Neural progenitor cell (in vitro differentiated cells): ENCODE results near the gene TMX4. TPM values are rescaled to one million over a fixed set of nuclear protein-coding genes. Genes with fewer than 3 reads are reported as not detected.
A peak's percentile ranks its signal among the peaks of the same experiment; 100 is the strongest.

Experiments
- DNase-seq: peaks from one replicate; pipeline ENCODE4 v3.0.0-alpha.2; 2016; ENCODE audit warnings: low spot score
- H2AFZ ChIP-seq: fragments of 200-600 bp; sonication (generic); replicated peaks from 2 replicates; pipeline ENCODE4 v1.6.1; 2016; ENCODE audit warnings: antibody characterized with exemption
- H3F3A ChIP-seq: fragments of 200-600 bp; sonication (generic); 2 replicates; pipeline ENCODE4 v1.6.1; 2016; ENCODE audit warnings: antibody characterized with exemption, low read depth
- H3K27ac ChIP-seq: fragments of 200-600 bp; sonication (generic); 2 replicates; pipeline ENCODE4 v1.5.1; 2016; ENCODE audit warnings: mild to moderate bottlenecking
- H3K27me3 ChIP-seq: fragments of 200-600 bp; sonication (generic); 2 replicates; pipeline ENCODE4 v1.6.1; 2016; ENCODE audit warnings: mild to moderate bottlenecking, moderate library complexity
- H3K36me3 ChIP-seq: fragments of 200-600 bp; sonication (generic); 2 replicates; pipeline ENCODE4 v1.5.1; 2016
- H3K4me1 ChIP-seq: fragments of 200-600 bp; sonication (generic); 2 replicates; pipeline ENCODE4 v1.6.1; 2016; ENCODE audit warnings: mixed run types
- H3K4me2 ChIP-seq: fragments of 200-600 bp; sonication (generic); 2 replicates; pipeline ENCODE4 v1.6.1; 2016
- H3K4me3 ChIP-seq: fragments of 200-600 bp; sonication (generic); 2 replicates; pipeline ENCODE4 v1.5.1; 2016
- H3K79me2 ChIP-seq: fragments of 200-600 bp; sonication (generic); 2 replicates; pipeline ENCODE4 v1.6.1; 2016; ENCODE audit warnings: low read depth
- H3K9ac ChIP-seq: fragments of 200-600 bp; sonication (generic); 2 replicates; pipeline ENCODE4 v1.6.1; 2016
- H3K9me3 ChIP-seq: fragments of 200-600 bp; sonication (generic); 2 replicates; pipeline ENCODE4 v1.5.1; 2016; ENCODE audit warnings: low read depth
- H4K20me1 ChIP-seq: fragments of 200-600 bp; sonication (generic); 2 replicates; pipeline ENCODE4 v1.6.1; 2016; ENCODE audit warnings: low read depth
- H3K27ac Mint-ChIP-seq: 3 replicates; pipeline ENCODE4 v1.8.0; 2021; ENCODE audit warnings: mixed read lengths
- H3K27me3 Mint-ChIP-seq: 2 replicates; pipeline ENCODE4 v1.8.0; 2022; ENCODE audit warnings: low read depth, mild to moderate bottlenecking, inconsistent platforms, moderate library complexity, mixed read lengths; ENCODE audit not compliant: insufficient read depth
- H3K36me3 Mint-ChIP-seq: 3 replicates; pipeline ENCODE4 v1.8.0; 2021; ENCODE audit warnings: mixed read lengths
- H3K4me1 Mint-ChIP-seq: 3 replicates; pipeline ENCODE4 v1.8.0; 2021; ENCODE audit warnings: mixed read lengths
- H3K4me3 Mint-ChIP-seq: 3 replicates; pipeline ENCODE4 v1.8.0; 2021; ENCODE audit warnings: mild to moderate bottlenecking, moderate library complexity, mixed read lengths
- H3K9me3 Mint-ChIP-seq: 3 replicates; pipeline ENCODE4 v1.8.0; 2020; ENCODE audit warnings: mixed read lengths
- CTCF ChIP-seq: fragments of 200-600 bp; sonication (generic); IDR thresholded peaks from 2 replicates; pipeline ENCODE4 v1.5.1; 2017; ENCODE audit warnings: antibody characterized with exemption, mild to moderate bottlenecking
- EZH2 ChIP-seq: fragments of 200-600 bp; sonication (generic); IDR thresholded peaks from 2 replicates; pipeline ENCODE4 v1.6.1; 2017; ENCODE audit warnings: antibody characterized with exemption, mild to moderate bottlenecking, moderate library complexity
- EZH2phosphoT487 ChIP-seq: fragments of 200-600 bp; sonication (generic); IDR thresholded peaks from 2 replicates; pipeline ENCODE4 v1.6.1; 2017; ENCODE audit warnings: antibody characterized with exemption
- total RNA-seq: library from RNA; depleted of rRNA; stranded (reverse); fragments of >200 nt; gene quantifications from 2 replicates; pipeline ENCODE4 v1.2.3, GENCODE V29; 2015; ENCODE audit warnings: low replicate concordance

The TMX4 gene
- total RNA-seq = 9.3 and 10.4 TPM in 2 replicates

- Mint-ChIP-seq H3K9me3 (no peaks in the 10 kb centered on the region), H3K36me3 (no peaks in the 10 kb centered on the region), H3K27me3 (peaks cover 3% of the 10 kb centered on the region), H3K27ac (peak within 1 kb of the TSS; percentile 98), H3K4me1 (peaks cover 10% of the 10 kb centered on the region), H3K4me3 (peak within 1 kb of the TSS; percentile 89)
- H3K9me3 ChIP-seq = no peaks in the 10 kb centered on the region
- H3K79me2 ChIP-seq = no peaks in the 10 kb centered on the region
- H3K4me3 ChIP-seq = peak within 1 kb of the TSS; percentile 61
- no peaks in the 10 kb centered on the region for H4K20me1 ChIP-seq
- H3K4me2 ChIP-seq = peak within 1 kb of the TSS; percentile 73
- H3F3A ChIP-seq = no peaks in the 10 kb centered on the region
- H3K27ac ChIP-seq = peak within 1 kb of the TSS; percentile 56
- peak within 1 kb of the TSS; percentile 60 for H2AFZ ChIP-seq
- H3K9ac ChIP-seq = peak within 1 kb of the TSS; percentile 33
- no peak for TF ChIP-seq EZH2
- peak; percentile 46 for TF ChIP-seq CTCF
- H3K4me1 ChIP-seq = peaks cover 11% of the 10 kb centered on the region
- H3K36me3 ChIP-seq = no peaks in the 10 kb centered on the region
- H3K27me3 ChIP-seq = no peaks in the 10 kb centered on the region
- DNase-seq = peak; percentile 98
Measured at GRCh38 chr20:8019246-8019997, at the start of gene TMX4. Gene TMX4 (minus strand): TSS chr20:8019761. CDS start chr20:8019613, 148 bp downstream.

GRCh38 chr20:8067082-8067481 is 47.5 kb upstream of the TMX4 start:
- Histone ChIP-seq H4K20me1 (no peaks in the 10 kb centered on the region), H2AFZ (no peak overlapping the region), H3K4me1 (no peaks in the 10 kb centered on the region), H3F3A (no peaks in the 10 kb centered on the region), H3K36me3 (no peaks in the 10 kb centered on the region), H3K4me2 (no peak overlapping the region), H3K27ac (no peak overlapping the region), H3K9ac (no peak overlapping the region), H3K4me3 (no peak overlapping the region), H3K79me2 (no peaks in the 10 kb centered on the region), H3K9me3 (no peaks in the 10 kb centered on the region), H3K27me3 (no peaks in the 10 kb centered on the region)
- Mint-ChIP-seq H3K4me1 (no peaks in the 10 kb centered on the region), H3K9me3 (no peaks in the 10 kb centered on the region), H3K27ac (no peak overlapping the region), H3K4me3 (no peak overlapping the region), H3K27me3 (no peaks in the 10 kb centered on the region), H3K36me3 (no peaks in the 10 kb centered on the region)
- DNase-seq = no peak
- TF ChIP-seq EZH2 = no peak
- TF ChIP-seq CTCF = no peak
- TF ChIP-seq EZH2phosphoT487 = no peak

- H2AFZ ChIP-seq = no peak overlapping the region
- no peaks in the 10 kb centered on the region for H3K27me3 ChIP-seq
- Mint-ChIP-seq H3K36me3 (no peaks in the 10 kb centered on the region), H3K27ac (no peak overlapping the region), H3K4me3 (no peak overlapping the region), H3K9me3 (no peaks in the 10 kb centered on the region), H3K4me1 (no peaks in the 10 kb centered on the region), H3K27me3 (no peaks in the 10 kb centered on the region)
- no peaks in the 10 kb centered on the region for H4K20me1 ChIP-seq
- no peaks in the 10 kb centered on the region for H3K79me2 ChIP-seq
- H3K9ac ChIP-seq = no peak overlapping the region
- H3K9me3 ChIP-seq = no peaks in the 10 kb centered on the region
- H3K4me1 ChIP-seq = no peaks in the 10 kb centered on the region
- H3K36me3 ChIP-seq = no peaks in the 10 kb centered on the region
- no peak overlapping the region for H3K27ac ChIP-seq
- no peaks in the 10 kb centered on the region for H3F3A ChIP-seq
- TF ChIP-seq EZH2 (no peak), CTCF (no peak), EZH2phosphoT487 (no peak)
- DNase-seq = no peak
- no peak overlapping the region for H3K4me2 ChIP-seq
- H3K4me3 ChIP-seq = no peak overlapping the region
Measured at GRCh38 chr20:8066662-8067061, 47.1 kb upstream of the TMX4 start.
